CD4-positive, alpha-beta memory T cell (primary cell): ENCODE data around the gene SORCS2. TPM values are rescaled to one million over a fixed set of nuclear protein-coding genes. Genes with fewer than 3 reads are reported as not detected.

Source experiments
- CTCF ChIA-PET: fragments of 350-600 bp; sonication (Branson Sonifier 250); formaldehyde crosslinking; loops from one replicate; lab custom pipeline; 2021; ENCODE audit warnings: inconsistent platforms; ENCODE audit not compliant: partially characterized antibody; lab: Charles Lee
- POLR2A ChIA-PET: fragments of 350-600 bp; sonication (Branson Sonifier 250); formaldehyde crosslinking; loops from one replicate; lab custom pipeline; 2021; ENCODE audit not compliant: partially characterized antibody; lab: Charles Lee
- DNase-seq, 5 donors: peaks; one replicate each; pipeline versions ENCODE4 v3.0.0 to v3.0.0-alpha.2; 2020 to 2022; ENCODE audit warnings: mixed read lengths in 1 of 5
- H3K27ac ChIP-seq: one replicate; pipeline ENCODE4 v1.7.0; 2013; ENCODE audit warnings: low read depth, low read length
- H3K27me3 ChIP-seq: 2 replicates; pipeline ENCODE4 v1.7.0; 2013; ENCODE audit warnings: mild to moderate bottlenecking, low read length, moderate library complexity; ENCODE audit not compliant: insufficient read depth
- H3K36me3 ChIP-seq: 2 replicates; pipeline ENCODE4 v1.7.0; 2013; ENCODE audit warnings: mild to moderate bottlenecking, low read length, moderate library complexity; ENCODE audit not compliant: insufficient read depth
- H3K4me1 ChIP-seq: 2 replicates; pipeline ENCODE4 v1.7.0; 2013; ENCODE audit warnings: mild to moderate bottlenecking, low read length, moderate library complexity; ENCODE audit not compliant: insufficient read depth
- H3K4me3 ChIP-seq, 2 donors: one replicate each; pipeline ENCODE4 v1.7.0; 2013; ENCODE audit warnings: low read length in 2 of 2, mild to moderate bottlenecking in 1 of 2
- H3K9me3 ChIP-seq, 2 donors: one replicate each; pipeline ENCODE4 v1.7.0; 2013; ENCODE audit warnings: low read length in 2 of 2, control low read depth in 1 of 2; ENCODE audit not compliant: control insufficient read depth in 1 of 2
- H3K27ac Mint-ChIP-seq, 7 donors: one replicate each; pipeline ENCODE4 v1.8.0; 2020 to 2021; ENCODE audit warnings: mixed read lengths in 7 of 7, mild to moderate bottlenecking in 6 of 7, inconsistent platforms in 3 of 7, moderate library complexity in 3 of 7
- H3K27me3 Mint-ChIP-seq, 2 donors: one replicate each; pipeline ENCODE4 v1.8.0; 2020 to 2021; ENCODE audit warnings: mixed read lengths in 2 of 2
- H3K36me3 Mint-ChIP-seq, 2 donors: one replicate each; pipeline ENCODE4 v1.8.0; 2020 to 2021; ENCODE audit warnings: mixed read lengths in 2 of 2, inconsistent platforms in 1 of 2, mild to moderate bottlenecking in 1 of 2
- H3K4me1 Mint-ChIP-seq, 4 donors: one replicate each; pipeline ENCODE4 v1.8.0; 2020 to 2021; ENCODE audit warnings: mixed read lengths in 4 of 4, mild to moderate bottlenecking in 1 of 4
- H3K4me3 Mint-ChIP-seq, 8 donors: one replicate each; pipeline ENCODE4 v1.8.0; 2020 to 2021; ENCODE audit warnings: mixed read lengths in 8 of 8, mild to moderate bottlenecking in 7 of 8, moderate library complexity in 6 of 8, inconsistent platforms in 3 of 8
- H3K9me3 Mint-ChIP-seq, 8 donors: one replicate each; pipeline ENCODE4 v1.8.0; 2020 to 2021; ENCODE audit warnings: mixed read lengths in 8 of 8, mild to moderate bottlenecking in 5 of 8, inconsistent platforms in 3 of 8, moderate library complexity in 1 of 8
- intact Hi-C: fragments of 100-400 bp; cut with micrococcal nuclease; formaldehyde crosslinking; loops from one replicate; pipeline ENCODE4 v1.15.1; 2023
- polyA plus RNA-seq, 2 donors: library from polyadenylated mRNA; unstranded; fragments of 300-500 nt; fragmentation: Illumina TruSeq; gene quantifications; one replicate each; pipeline ENCODE4 v1.2.3, GENCODE V29; 2021
- total RNA-seq, 2 experiments: library from RNA; stranded (reverse); gene quantifications; one replicate each; pipeline ENCODE4 v1.2.3, GENCODE V29; 2021

The SORCS2 gene
- total and polyA plus RNA-seq, 4 experiments from 2014 or later: not detected

GRCh38 chr4:7315935-7316334 is 123.6 kb downstream of the SORCS2 start:
- H3K27me3 Mint-ChIP-seq: peaks cover 6 to 10% of the 10 kb centered on the region in 2 donors
- Histone ChIP-seq H3K27me3 (no peaks in the 10 kb centered on the region), H3K4me1 (no peaks in the 10 kb centered on the region), H3K36me3 (no peaks in the 10 kb centered on the region), H3K9me3 (no peaks in the 10 kb centered on the region), H3K27ac (no peak overlapping the region), H3K4me3 (no peak overlapping the region)
- peaks cover 0 to 3% of the 10 kb centered on the region in 2 donors for H3K36me3 Mint-ChIP-seq
- intact Hi-C loops: no loop called here
- H3K27ac Mint-ChIP-seq: peak overlapping the region in 1 of 7 donors; percentile 8
- CTCF ChIA-PET: no interaction called here
- no peaks in the 10 kb centered on the region for H3K4me1 Mint-ChIP-seq
- POLR2A ChIA-PET: no interaction called here
- no peak overlapping the region for H3K4me3 Mint-ChIP-seq
- DNase-seq: no peak
- peaks cover 4 to 31% (median 16%) of the 10 kb centered on the region in 8 donors for H3K9me3 Mint-ChIP-seq

- POLR2A ChIA-PET: no interaction called here
- Mint-ChIP-seq H3K27ac (no peak overlapping the region), H3K4me1 (no peaks in the 10 kb centered on the region), H3K4me3 (no peak overlapping the region), H3K9me3 (peaks cover 6 to 34% (median 17%) of the 10 kb centered on the region in 8 donors), H3K27me3 (peaks cover 4 to 6% of the 10 kb centered on the region in 2 donors), H3K36me3 (peaks cover 0 to 3% of the 10 kb centered on the region in 2 donors)
- CTCF ChIA-PET: no interaction called here
- Histone ChIP-seq H3K4me1 (no peaks in the 10 kb centered on the region), H3K27me3 (no peaks in the 10 kb centered on the region), H3K36me3 (no peaks in the 10 kb centered on the region), H3K4me3 (no peak overlapping the region), H3K9me3 (no peaks in the 10 kb centered on the region), H3K27ac (no peak overlapping the region)
- no peak for DNase-seq
- intact Hi-C loops: no loop called here
These were observed 126.7 kb downstream of the SORCS2 start for GRCh38 chr4:7319024-7319423.

DNA sequence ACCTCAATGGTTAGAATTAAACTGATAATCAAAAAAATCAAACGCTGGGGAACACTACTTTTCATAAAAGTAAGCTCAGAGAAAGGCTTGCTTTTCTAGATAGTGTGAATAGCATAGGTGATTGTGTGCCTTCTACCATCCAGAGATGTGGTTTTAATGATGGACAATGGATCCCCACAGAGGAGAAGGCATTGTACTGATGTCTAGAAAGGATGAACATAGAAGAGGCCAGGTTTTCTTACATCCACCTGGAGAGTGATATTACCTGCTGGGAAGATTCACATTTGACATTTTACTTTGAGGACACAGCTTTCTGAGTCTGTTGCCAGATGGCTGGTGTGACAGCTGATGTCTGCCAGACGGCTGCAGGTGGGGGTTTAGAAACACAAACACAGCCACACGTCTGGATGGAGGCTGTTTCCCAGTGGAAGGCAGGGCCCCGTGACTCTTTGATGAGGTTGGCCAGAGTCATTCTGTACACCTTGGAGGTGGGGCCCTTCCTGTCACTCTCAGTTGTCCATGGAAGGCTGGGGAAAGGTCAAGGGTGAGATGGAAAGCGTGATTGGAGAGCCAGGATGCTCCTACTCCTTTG is 128.0 kb downstream of the SORCS2 start:
- DNase-seq: no peak
- no peak overlapping the region for H3K4me3 Mint-ChIP-seq
- H3K27ac ChIP-seq: no peak overlapping the region
- intact Hi-C loops: no loop called here
- H3K36me3 ChIP-seq: no peaks in the 10 kb centered on the region
- H3K27me3 Mint-ChIP-seq: peaks cover 4 to 6% of the 10 kb centered on the region in 2 donors
- H3K27me3 ChIP-seq: no peaks in the 10 kb centered on the region
- no peak overlapping the region for H3K27ac Mint-ChIP-seq
- peaks cover 6 to 34% (median 17%) of the 10 kb centered on the region in 8 donors for H3K9me3 Mint-ChIP-seq
- ChIA-PET CTCF (no interaction called here), POLR2A (no interaction called here)
- H3K36me3 Mint-ChIP-seq: peaks cover 0 to 3% of the 10 kb centered on the region in 2 donors
- H3K9me3 ChIP-seq: no peaks in the 10 kb centered on the region
- no peaks in the 10 kb centered on the region for H3K4me1 ChIP-seq
- H3K4me1 Mint-ChIP-seq: peaks cover 0 to 1% (median 0%) of the 10 kb centered on the region in 4 donors
- H3K4me3 ChIP-seq: no peak overlapping the region

DNA sequence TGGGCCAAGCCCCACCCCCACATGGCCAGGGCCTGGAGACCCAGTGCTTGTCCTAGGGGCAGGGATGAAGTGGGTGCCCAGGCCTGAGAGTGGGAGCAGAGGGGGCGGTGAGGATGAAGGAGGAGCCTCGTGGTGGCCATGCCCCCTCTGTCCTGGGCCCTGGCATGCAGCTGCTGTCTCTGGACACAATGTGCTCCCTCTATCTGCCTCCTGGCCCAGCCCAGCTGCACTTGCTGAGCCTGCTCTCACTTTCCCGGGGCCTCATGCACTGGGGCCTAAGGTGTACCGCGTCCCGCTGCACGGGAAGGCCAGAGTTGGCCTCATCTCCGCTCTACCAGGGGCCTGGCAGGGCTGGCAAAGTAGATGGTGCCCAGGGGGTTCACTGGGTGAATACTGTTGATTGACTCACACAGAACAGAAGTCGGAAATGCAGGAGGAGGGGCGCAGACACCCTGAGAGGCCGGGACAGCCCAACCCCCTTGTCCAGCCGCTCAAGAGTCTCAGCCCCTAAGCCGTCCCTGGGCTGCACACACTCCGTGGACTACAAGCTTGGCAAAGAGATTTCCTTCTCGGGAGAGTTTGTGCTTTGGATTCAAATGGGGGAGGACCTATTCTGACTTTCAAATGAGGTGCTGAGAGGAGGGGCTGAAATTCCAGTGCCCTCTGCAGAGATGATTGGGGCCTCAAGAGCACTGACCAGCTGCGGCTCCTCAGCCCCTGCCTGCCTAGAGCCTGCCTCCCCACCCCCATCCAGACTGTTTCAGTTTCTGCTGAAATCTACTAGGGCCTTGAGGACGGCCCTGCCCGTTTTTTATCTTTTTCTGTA is 130.0 kb downstream of the SORCS2 start:
- no peaks in the 10 kb centered on the region for H3K27me3 ChIP-seq
- ChIA-PET CTCF (no interaction called here), POLR2A (no interaction called here)
- H3K9me3 ChIP-seq: no peaks in the 10 kb centered on the region
- H3K4me3 ChIP-seq: no peak overlapping the region
- H3K36me3 ChIP-seq: no peaks in the 10 kb centered on the region
- Mint-ChIP-seq H3K27me3 (peaks cover 3 to 11% of the 10 kb centered on the region in 2 donors), H3K27ac (no peak overlapping the region), H3K9me3 (peaks cover 6 to 28% (median 17%) of the 10 kb centered on the region in 8 donors), H3K4me3 (no peak overlapping the region), H3K36me3 (peaks cover 0 to 3% of the 10 kb centered on the region in 2 donors), H3K4me1 (peaks cover 0 to 1% (median 0%) of the 10 kb centered on the region in 4 donors)
- H3K27ac ChIP-seq: no peak overlapping the region
- H3K4me1 ChIP-seq: no peaks in the 10 kb centered on the region
- intact Hi-C loops: no loop called here
- no peak for DNase-seq

GRCh38 chr4:7323461-7323871 is 131.1 kb downstream of the SORCS2 start:
- Mint-ChIP-seq H3K36me3 (peaks cover 0 to 3% of the 10 kb centered on the region in 2 donors), H3K27me3 (peaks cover 3 to 11% of the 10 kb centered on the region in 2 donors), H3K27ac (no peak overlapping the region), H3K9me3 (peaks cover 6 to 26% (median 15%) of the 10 kb centered on the region in 8 donors), H3K4me1 (peaks cover 0 to 1% (median 0%) of the 10 kb centered on the region in 4 donors), H3K4me3 (no peak overlapping the region)
- H3K9me3 ChIP-seq: no peaks in the 10 kb centered on the region
- H3K27me3 ChIP-seq: no peaks in the 10 kb centered on the region
- no peak overlapping the region for H3K4me3 ChIP-seq
- ChIA-PET POLR2A (no interaction called here), CTCF (no interaction called here)
- H3K36me3 ChIP-seq: no peaks in the 10 kb centered on the region
- no peaks in the 10 kb centered on the region for H3K4me1 ChIP-seq
- intact Hi-C loops: no loop called here
- DNase-seq: no peak
- H3K27ac ChIP-seq: no peak overlapping the region

DNA sequence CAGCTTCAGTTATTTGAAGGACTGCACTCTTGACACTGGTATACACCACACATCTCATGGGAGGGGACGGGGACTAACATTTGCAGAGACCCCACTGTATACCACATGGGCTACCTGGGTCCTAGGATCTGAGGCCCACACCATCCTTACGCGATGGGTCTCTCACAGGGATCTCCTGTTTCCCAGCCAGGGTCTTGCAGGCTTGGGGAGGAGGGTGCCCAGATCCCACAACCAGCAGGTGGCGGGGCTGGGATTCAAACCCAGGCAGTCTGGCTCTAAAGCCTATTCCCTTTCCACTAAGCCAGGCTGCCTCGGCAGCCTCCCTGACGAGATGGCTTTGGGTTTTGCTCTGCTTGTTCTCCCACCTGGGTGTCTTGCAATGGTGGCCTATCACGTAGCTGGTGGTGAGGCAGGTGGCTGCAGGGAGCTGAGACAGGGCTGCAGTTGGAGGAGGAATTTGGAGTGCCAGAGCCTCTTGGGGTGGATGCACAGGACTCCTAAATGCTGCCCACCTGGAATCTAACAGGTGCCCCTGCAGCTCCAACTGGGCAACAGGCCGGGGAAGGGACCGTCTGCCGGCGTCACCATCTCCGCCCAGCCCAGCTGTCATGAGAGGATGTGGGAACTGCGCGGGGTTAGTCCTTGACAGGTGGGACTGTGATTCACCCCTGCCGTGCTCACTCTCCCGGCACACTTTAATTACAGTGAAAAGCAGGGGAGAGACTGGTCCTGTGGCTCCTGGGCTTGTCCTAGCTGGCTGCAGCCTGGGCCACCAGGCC is 131.7 kb downstream of the SORCS2 start:
- Histone ChIP-seq H3K4me1 (no peaks in the 10 kb centered on the region), H3K27me3 (no peaks in the 10 kb centered on the region), H3K9me3 (no peaks in the 10 kb centered on the region), H3K4me3 (no peak overlapping the region), H3K27ac (no peak overlapping the region), H3K36me3 (no peaks in the 10 kb centered on the region)
- Mint-ChIP-seq H3K27me3 (peaks cover 3 to 11% of the 10 kb centered on the region in 2 donors), H3K27ac (peak overlapping the region in 1 of 7 donors; percentile 44), H3K4me3 (no peak overlapping the region), H3K36me3 (peaks cover 0 to 3% of the 10 kb centered on the region in 2 donors), H3K9me3 (peaks cover under 1 to 20% (median 9%) of the 10 kb centered on the region in 8 donors), H3K4me1 (peaks cover 0 to 1% (median 0%) of the 10 kb centered on the region in 4 donors)
- ChIA-PET POLR2A (no interaction called here), CTCF (no interaction called here)
- DNase-seq: no peak
- intact Hi-C loops: no loop called here

DNA sequence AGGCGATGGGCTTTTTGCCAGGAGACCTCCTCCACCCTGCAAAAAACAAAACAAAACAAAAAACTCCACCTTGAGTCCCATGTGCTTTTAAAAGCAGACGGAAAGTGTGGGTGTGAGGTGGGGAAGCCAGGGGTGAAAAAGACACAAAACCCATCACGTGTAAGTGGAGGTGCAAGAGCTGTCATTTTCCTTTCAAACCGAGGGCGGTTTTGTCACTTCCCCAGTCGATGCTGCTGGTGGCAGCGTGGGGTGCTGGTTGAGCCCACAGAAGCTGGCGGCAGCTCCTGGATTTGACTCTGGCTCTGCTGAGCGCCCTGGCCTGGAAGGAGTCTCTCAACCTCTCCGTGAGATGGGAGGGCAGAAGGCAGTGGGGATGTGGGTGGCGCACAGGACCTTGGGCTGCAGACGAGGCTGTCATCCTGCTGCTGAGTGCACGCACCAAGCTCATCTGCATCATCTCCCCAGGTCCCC is 132.3 kb downstream of the SORCS2 start:
- CTCF ChIA-PET: no interaction called here
- Mint-ChIP-seq H3K4me3 (peak overlapping the region in 1 of 8 donors; percentile 15), H3K27ac (peak overlapping the region in 1 of 7 donors; percentile 44), H3K9me3 (peaks cover 0 to 14% (median 5%) of the 10 kb centered on the region in 8 donors), H3K36me3 (no peaks in the 10 kb centered on the region), H3K4me1 (peaks cover 0 to 1% (median 0%) of the 10 kb centered on the region in 4 donors), H3K27me3 (peaks cover 5 to 11% of the 10 kb centered on the region in 2 donors)
- H3K36me3 ChIP-seq: no peaks in the 10 kb centered on the region
- no peaks in the 10 kb centered on the region for H3K27me3 ChIP-seq
- no peaks in the 10 kb centered on the region for H3K9me3 ChIP-seq
- intact Hi-C loops: no loop called here
- no peak overlapping the region for H3K4me3 ChIP-seq
- POLR2A ChIA-PET: no interaction called here
- no peak overlapping the region for H3K27ac ChIP-seq
- no peaks in the 10 kb centered on the region for H3K4me1 ChIP-seq
- peak in 1 of 5 donors; percentile 20 for DNase-seq
